ENCODE data around the gene PRKAG3. TPM values are rescaled to one million over a fixed set of nuclear protein-coding genes. Genes with fewer than 3 reads are reported as not detected.
A peak's percentile ranks its signal among the peaks of the same experiment; 100 is the strongest.

PRKAG3 gene
- total RNA-seq, 4 donors from 2014 or later = not detected

- H3K9me3 ChIP-seq = peaks cover 0 to 6% (median 0%) of the 10 kb centered on the region in 4 donors
- H3K4me1 ChIP-seq = peaks cover 0 to 27% (median 25%) of the 10 kb centered on the region in 4 donors
- peak overlapping the region; percentile 68 to 76 (median 70) for H3K27ac ChIP-seq (replicated peaks in 1 of 4)
- H3K4me3 ChIP-seq = peak overlapping the region in 1 of 4 donors; percentile 10
- intact Hi-C loops (cut with DNase I) = no loop called here
- no peaks in the 10 kb centered on the region for H3K36me3 ChIP-seq
- no peaks in the 10 kb centered on the region for H3K27me3 ChIP-seq
- peak; percentile 60 for DNase-seq (ENCODE audit: extremely low spot score)
- WGBS = 24% methylated on average over 3 of the region's 3 CpGs
- no peak for TF ChIP-seq EP300 (IDR thresholded peaks at IDR 0.05)
- no peak for TF ChIP-seq CTCF (IDR thresholded peaks at IDR 0.05)
- TF ChIP-seq POLR2AphosphoS5 (IDR thresholded peaks at IDR 0.05) = peak in 1 of 2 donors; percentile 18
- no peak for TF ChIP-seq POLR2A (IDR thresholded peaks at IDR 0.05; ENCODE audit: low read depth)
Observed at GRCh38 chr2:218805627-218806026, 26.0 kb downstream of the PRKAG3 start.

GRCh38 chr2:218804817-218805216 lies 26.8 kb downstream of the PRKAG3 start:
- Histone ChIP-seq H3K36me3 (no peaks in the 10 kb centered on the region), H3K27me3 (no peaks in the 10 kb centered on the region), H3K4me3 (no peak overlapping the region), H3K27ac (replicated peaks in 1 of 4) (peak overlapping the region in 3 of 4 donors; percentile 68 to 70 (median 70)), H3K9me3 (peaks cover 0 to 6% (median 0%) of the 10 kb centered on the region in 4 donors), H3K4me1 (peaks cover 0 to 27% (median 25%) of the 10 kb centered on the region in 4 donors)
- TF ChIP-seq POLR2AphosphoS5 (IDR thresholded peaks at IDR 0.05) = no peak
- TF ChIP-seq CTCF (IDR thresholded peaks at IDR 0.05) = no peak
- TF ChIP-seq POLR2A (IDR thresholded peaks at IDR 0.05; ENCODE audit: low read depth) = no peak
- TF ChIP-seq EP300 (IDR thresholded peaks at IDR 0.05) = no peak
- peak; percentile 17 for DNase-seq (ENCODE audit: extremely low spot score)
- intact Hi-C loops (cut with DNase I) = no loop called here
- 80% methylated on average over 1 of the region's 1 CpG for whole genome bisulfite sequencing

- no peak for DNase-seq (ENCODE audit: extremely low spot score)
- no peaks in the 10 kb centered on the region for H3K36me3 ChIP-seq
- H3K9me3 ChIP-seq = peaks cover 0 to 6% (median 0%) of the 10 kb centered on the region in 4 donors
- WGBS = 41% methylated on average over 4 of the region's 4 CpGs
- H3K27ac ChIP-seq (replicated peaks in 1 of 4) = peak overlapping the region in 1 of 4 donors; percentile 8
- no peak overlapping the region for H3K4me3 ChIP-seq
- TF ChIP-seq POLR2AphosphoS5 (IDR thresholded peaks at IDR 0.05) (no peak), CTCF (IDR thresholded peaks at IDR 0.05) (no peak), EP300 (IDR thresholded peaks at IDR 0.05) (no peak), POLR2A (IDR thresholded peaks at IDR 0.05; ENCODE audit: low read depth) (no peak)
- no peaks in the 10 kb centered on the region for H3K27me3 ChIP-seq
- H3K4me1 ChIP-seq = peaks cover 0 to 25% (median 19%) of the 10 kb centered on the region in 4 donors
- intact Hi-C loops (cut with DNase I) = no loop called here
Observed at GRCh38 chr2:218802386-218802994, 29.1 kb downstream of the PRKAG3 start.

- no peaks in the 10 kb centered on the region for H3K36me3 ChIP-seq
- TF ChIP-seq POLR2A (IDR thresholded peaks at IDR 0.05; ENCODE audit: low read depth) (no peak), EP300 (IDR thresholded peaks at IDR 0.05) (no peak), CTCF (IDR thresholded peaks at IDR 0.05) (no peak), POLR2AphosphoS5 (IDR thresholded peaks at IDR 0.05) (no peak)
- H3K4me1 ChIP-seq = no peaks in the 10 kb centered on the region
- no peak overlapping the region for H3K4me3 ChIP-seq
- peaks cover 0 to 6% (median 0%) of the 10 kb centered on the region in 4 donors for H3K9me3 ChIP-seq
- DNase-seq (ENCODE audit: extremely low spot score) = no peak
- 56% methylated on average over 6 of the region's 6 CpGs for WGBS
- H3K27me3 ChIP-seq = no peaks in the 10 kb centered on the region
- intact Hi-C loops (cut with DNase I) = no loop called here
- H3K27ac ChIP-seq (replicated peaks in 1 of 4) = no peak overlapping the region
Observed at GRCh38 chr2:218799990-218800389, 31.6 kb downstream of the PRKAG3 start.
